ENCODE data around the gene CPM.

GRCh38 chr12:68868043-68868790, 64.8 kb downstream of the CPM start:
- TF ChIP-seq CTCF (conservative IDR thresholded peaks at IDR 0.05; ENCODE audit: low read depth, low read length) (no peak), EZH2 (IDR thresholded peaks at IDR 0.05; ENCODE audit: low read length, unreplicated experiment) (no peak)
